ENCODE measurements around the gene DIP2C. TPM values are rescaled to one million over a fixed set of nuclear protein-coding genes. Genes with fewer than 3 reads are reported as not detected.

The DIP2C gene
- total RNA-seq, 1 donor from 2014 or later: 10.1 TPM

GRCh38 chr10:442209-442608 lies 247.3 kb downstream of the DIP2C start:
- no peaks in the 10 kb centered on the region for H3K79me2 ChIP-seq (ENCODE audit: low read depth)
- no peaks in the 10 kb centered on the region for H3K27me3 ChIP-seq
- no peaks in the 10 kb centered on the region for H3K36me3 ChIP-seq
- no peak overlapping the region for H3K4me3 Mint-ChIP-seq
- peaks cover 11% of the 10 kb centered on the region for H3K9me3 Mint-ChIP-seq
- H3F3A ChIP-seq (ENCODE audit: low read depth): no peaks in the 10 kb centered on the region
- H3K4me3 ChIP-seq: no peak overlapping the region
- no peak overlapping the region for H2AFZ ChIP-seq (replicated peaks)
- H3K4me1 Mint-ChIP-seq: no peaks in the 10 kb centered on the region
- no peaks in the 10 kb centered on the region for H4K20me1 ChIP-seq (ENCODE audit: low read depth)
- no peak overlapping the region for H3K4me2 ChIP-seq
- H3K27ac Mint-ChIP-seq: no peak overlapping the region
- no peaks in the 10 kb centered on the region for H3K4me1 ChIP-seq
- H3K27ac ChIP-seq: no peak overlapping the region
- TF ChIP-seq EZH2phosphoT487 (IDR thresholded peaks at IDR 0.05) (no peak), EZH2 (IDR thresholded peaks at IDR 0.05) (no peak)
- TF ChIP-seq, protein P1, sequence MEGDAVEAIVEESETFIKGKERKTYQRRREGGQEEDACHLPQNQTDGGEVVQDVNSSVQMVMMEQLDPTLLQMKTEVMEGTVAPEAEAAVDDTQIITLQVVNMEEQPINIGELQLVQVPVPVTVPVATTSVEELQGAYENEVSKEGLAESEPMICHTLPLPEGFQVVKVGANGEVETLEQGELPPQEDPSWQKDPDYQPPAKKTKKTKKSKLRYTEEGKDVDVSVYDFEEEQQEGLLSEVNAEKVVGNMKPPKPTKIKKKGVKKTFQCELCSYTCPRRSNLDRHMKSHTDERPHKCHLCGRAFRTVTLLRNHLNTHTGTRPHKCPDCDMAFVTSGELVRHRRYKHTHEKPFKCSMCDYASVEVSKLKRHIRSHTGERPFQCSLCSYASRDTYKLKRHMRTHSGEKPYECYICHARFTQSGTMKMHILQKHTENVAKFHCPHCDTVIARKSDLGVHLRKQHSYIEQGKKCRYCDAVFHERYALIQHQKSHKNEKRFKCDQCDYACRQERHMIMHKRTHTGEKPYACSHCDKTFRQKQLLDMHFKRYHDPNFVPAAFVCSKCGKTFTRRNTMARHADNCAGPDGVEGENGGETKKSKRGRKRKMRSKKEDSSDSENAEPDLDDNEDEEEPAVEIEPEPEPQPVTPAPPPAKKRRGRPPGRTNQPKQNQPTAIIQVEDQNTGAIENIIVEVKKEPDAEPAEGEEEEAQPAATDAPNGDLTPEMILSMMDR (IDR thresholded peaks at IDR 0.05): no peak
- no peaks in the 10 kb centered on the region for H3K9me3 ChIP-seq (ENCODE audit: low read depth)
- DNase-seq (ENCODE audit: low spot score): no peak
- peaks cover 37% of the 10 kb centered on the region for H3K36me3 Mint-ChIP-seq
- H3K27me3 Mint-ChIP-seq (ENCODE audit: insufficient read depth, low read depth): no peaks in the 10 kb centered on the region
- H3K9ac ChIP-seq: no peak overlapping the region

DNA sequence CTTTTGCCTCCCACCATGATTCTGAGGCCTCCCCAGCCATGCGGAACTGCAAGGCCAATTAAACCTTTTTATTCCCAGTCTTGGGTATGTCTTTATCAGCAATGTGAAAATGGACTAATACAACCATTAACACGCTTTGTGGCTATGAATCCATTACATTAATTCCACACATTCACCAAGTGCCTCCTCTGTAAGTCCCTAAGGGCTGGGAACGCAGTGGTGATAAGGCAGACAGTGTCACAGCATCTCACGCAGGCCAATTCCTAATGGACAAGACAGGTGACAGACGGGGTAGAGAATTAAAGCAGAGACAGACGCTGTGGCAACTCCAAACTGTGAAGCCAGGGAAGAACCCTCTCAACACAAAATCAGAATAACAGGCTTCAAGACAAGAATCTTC lies 247.8 kb downstream of the DIP2C start:
- TF ChIP-seq, protein P1 (IDR thresholded peaks at IDR 0.05): no peak
- TF ChIP-seq EZH2 (IDR thresholded peaks at IDR 0.05): no peak
- Mint-ChIP-seq H3K27ac (no peak overlapping the region), H3K9me3 (peaks cover 8% of the 10 kb centered on the region), H3K27me3 (ENCODE audit: insufficient read depth, low read depth) (no peaks in the 10 kb centered on the region), H3K36me3 (peaks cover 36% of the 10 kb centered on the region), H3K4me3 (no peak overlapping the region), H3K4me1 (no peaks in the 10 kb centered on the region)
- Histone ChIP-seq H2AFZ (replicated peaks) (no peak overlapping the region), H3K79me2 (ENCODE audit: low read depth) (no peaks in the 10 kb centered on the region), H3K9me3 (ENCODE audit: low read depth) (no peaks in the 10 kb centered on the region), H3K27me3 (no peaks in the 10 kb centered on the region), H3K36me3 (no peaks in the 10 kb centered on the region), H3F3A (ENCODE audit: low read depth) (no peaks in the 10 kb centered on the region), H4K20me1 (ENCODE audit: low read depth) (no peaks in the 10 kb centered on the region), H3K4me2 (no peak overlapping the region), H3K4me3 (no peak overlapping the region), H3K9ac (no peak overlapping the region), H3K27ac (no peak overlapping the region), H3K4me1 (no peaks in the 10 kb centered on the region)
- DNase-seq (ENCODE audit: low spot score): no peak

DNA sequence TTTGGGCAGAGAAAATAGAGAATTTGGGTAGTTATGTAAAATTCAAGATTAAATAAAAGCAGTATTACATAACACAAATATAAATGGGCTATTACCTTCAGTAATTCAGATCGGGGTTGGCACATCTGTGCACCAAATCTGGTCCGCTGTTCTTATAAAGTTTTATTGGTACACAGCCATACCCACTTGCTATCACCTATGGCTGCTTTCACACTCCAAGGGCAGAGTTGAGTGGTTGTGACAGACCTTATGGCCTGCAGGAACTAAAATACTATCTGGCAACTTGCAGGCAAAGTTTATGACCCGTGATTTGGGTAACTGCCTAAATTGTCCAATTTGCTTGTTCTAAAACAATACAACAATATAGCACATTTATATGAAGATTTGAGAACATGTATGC lies 249.3 kb downstream of the DIP2C start:
- no peaks in the 10 kb centered on the region for H3K27me3 Mint-ChIP-seq (ENCODE audit: insufficient read depth, low read depth)
- Histone ChIP-seq H3K79me2 (ENCODE audit: low read depth) (no peaks in the 10 kb centered on the region), H3K4me3 (no peak overlapping the region), H3F3A (ENCODE audit: low read depth) (no peaks in the 10 kb centered on the region), H4K20me1 (ENCODE audit: low read depth) (no peaks in the 10 kb centered on the region), H3K27me3 (no peaks in the 10 kb centered on the region), H3K4me2 (no peak overlapping the region), H3K9ac (no peak overlapping the region), H2AFZ (replicated peaks) (no peak overlapping the region), H3K36me3 (no peaks in the 10 kb centered on the region), H3K9me3 (ENCODE audit: low read depth) (no peaks in the 10 kb centered on the region), H3K4me1 (no peaks in the 10 kb centered on the region), H3K27ac (no peak overlapping the region)
- H3K36me3 Mint-ChIP-seq: peaks cover 32% of the 10 kb centered on the region
- peaks cover 3% of the 10 kb centered on the region for H3K9me3 Mint-ChIP-seq
- H3K4me3 Mint-ChIP-seq: no peak overlapping the region
- no peak for DNase-seq (ENCODE audit: low spot score)
- H3K4me1 Mint-ChIP-seq: no peaks in the 10 kb centered on the region
- TF ChIP-seq, protein P1 (IDR thresholded peaks at IDR 0.05): no peak
- TF ChIP-seq EZH2phosphoT487 (IDR thresholded peaks at IDR 0.05): no peak
- no peak overlapping the region for H3K27ac Mint-ChIP-seq

Data from neural progenitor cell (in vitro differentiated cells).